GM18526 (cell line): Measurements from ENCODE around the gene INSR.

Source experiments
- POLR2A ChIP-seq: IDR thresholded peaks from 3 replicates; pipeline ENCODE4 v1.6.1; 2011; ENCODE audit not compliant: insufficient read length; ENCODE audit errors: extremely low read depth

INSR gene

DNA sequence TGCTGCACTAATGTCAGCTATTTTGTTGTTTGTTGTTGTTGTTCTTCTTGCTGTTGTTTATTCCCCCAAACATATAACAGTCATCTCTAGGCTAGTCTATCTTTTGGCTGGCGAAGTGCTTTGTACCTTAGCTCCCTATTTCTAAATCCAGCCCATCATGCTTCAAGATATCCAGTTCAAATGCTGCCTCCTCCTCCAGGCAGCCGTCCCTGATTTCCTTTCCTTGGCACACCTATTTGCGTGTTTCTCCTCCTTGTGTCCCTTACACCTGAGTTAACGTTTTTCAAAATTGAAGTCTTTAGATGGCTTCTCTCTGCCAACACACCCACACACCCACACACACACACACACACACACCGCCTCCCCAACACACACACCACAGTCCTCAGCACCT, 25.5 kb downstream of the INSR start:
- TF ChIP-seq POLR2A, result no peak

DNA sequence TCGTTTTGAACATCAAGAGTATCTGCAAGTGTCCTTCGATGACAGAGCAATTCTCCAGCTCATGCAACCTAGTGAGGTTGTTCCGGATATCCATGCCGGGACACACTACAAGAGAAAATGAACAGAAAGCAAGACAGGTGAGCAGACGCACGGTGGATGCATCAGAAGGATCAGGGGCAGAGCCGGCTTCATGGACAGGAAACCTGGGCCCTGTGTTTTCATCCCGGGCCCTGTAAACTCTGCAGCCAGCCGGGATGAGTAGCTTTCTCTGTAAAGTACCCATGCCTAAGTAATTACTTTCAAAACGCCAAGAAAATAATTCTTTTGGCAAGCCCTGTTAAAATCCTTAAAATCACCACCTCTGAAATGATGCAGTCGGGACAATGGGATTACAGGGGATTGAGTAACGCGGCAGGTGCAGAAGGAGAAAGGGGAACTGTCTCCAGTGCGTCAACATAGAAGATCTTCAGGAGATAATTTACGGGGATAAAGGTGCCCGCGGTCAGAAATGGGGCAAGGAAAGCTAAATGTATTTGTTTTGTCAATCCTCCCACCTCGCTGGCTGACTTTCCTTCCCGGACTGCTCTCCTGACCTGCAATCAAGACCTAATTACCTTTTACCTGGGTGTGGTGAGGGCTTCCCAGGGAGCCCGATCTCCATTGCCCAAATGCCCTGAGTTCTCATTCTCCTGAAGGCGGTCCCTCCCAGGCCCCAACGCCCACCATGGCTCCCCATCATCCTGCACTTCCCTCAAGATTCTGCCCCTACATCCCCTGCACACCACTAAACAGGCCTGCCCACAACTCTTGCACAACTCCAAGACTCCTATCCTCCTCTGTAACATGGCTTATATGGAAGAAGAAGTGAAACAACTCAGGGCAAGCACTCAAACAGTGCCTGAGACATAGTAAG, 26.2 kb downstream of the INSR start:
- no peak for TF ChIP-seq POLR2A

DNA sequence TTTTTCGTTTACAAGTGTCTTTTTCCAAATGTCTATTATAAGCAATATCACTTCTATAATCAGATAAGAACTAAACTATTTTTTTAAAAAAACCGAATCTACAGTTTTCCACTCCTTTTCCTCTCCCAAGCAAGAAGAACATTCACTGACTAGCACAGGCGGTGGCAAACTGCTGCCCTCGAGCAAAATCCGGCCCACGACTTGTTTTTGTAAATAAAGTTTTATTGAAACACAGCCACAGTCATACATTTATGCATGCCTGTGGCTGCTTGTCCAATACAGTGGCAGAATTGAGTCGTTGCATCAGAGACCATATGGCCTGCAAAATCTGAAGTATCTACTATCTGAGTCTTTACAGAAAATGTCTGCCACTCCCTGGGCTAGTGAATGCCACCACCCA, 27.4 kb downstream of the INSR start:
- TF ChIP-seq POLR2A, result no peak

DNA sequence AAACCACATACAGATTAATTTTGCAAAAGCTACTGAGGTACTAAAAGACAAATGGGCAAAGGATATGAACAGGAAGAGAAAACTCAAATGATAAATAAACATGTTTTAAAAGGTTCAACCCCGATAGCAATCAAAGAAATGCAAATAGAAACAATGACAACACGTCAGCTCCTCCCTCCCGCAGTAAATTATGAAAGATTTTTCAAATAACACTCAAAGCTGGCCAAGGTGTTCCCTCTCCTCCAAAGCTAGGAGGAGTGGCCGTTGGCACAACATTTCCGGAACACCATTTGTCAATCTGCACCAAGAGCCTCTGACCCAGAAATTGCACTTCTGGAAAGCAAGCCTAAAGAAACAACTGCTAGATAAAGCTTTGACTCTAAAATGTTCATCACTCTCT, 28.3 kb downstream of the INSR start:
- TF ChIP-seq POLR2A, result no peak

DNA sequence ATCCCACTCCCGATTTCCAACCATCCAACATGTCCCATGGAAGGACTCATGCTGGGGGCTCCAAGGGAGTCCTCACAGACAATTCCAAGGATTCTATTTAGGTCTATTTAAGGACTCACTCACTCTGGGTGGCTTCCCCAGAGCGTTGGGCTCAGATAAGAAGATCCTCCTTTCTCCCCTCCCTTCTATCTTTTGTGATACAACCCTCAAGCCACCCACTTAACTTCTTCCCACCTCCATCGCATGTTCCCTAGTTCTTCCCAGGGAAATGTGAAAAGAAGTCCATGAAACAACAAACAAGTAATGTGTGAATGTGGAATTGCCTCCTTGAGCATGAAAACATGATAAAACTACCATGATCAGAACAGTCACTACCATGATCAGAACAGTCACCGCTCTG, 29.4 kb downstream of the INSR start:
- TF ChIP-seq POLR2A, result no peak

DNA sequence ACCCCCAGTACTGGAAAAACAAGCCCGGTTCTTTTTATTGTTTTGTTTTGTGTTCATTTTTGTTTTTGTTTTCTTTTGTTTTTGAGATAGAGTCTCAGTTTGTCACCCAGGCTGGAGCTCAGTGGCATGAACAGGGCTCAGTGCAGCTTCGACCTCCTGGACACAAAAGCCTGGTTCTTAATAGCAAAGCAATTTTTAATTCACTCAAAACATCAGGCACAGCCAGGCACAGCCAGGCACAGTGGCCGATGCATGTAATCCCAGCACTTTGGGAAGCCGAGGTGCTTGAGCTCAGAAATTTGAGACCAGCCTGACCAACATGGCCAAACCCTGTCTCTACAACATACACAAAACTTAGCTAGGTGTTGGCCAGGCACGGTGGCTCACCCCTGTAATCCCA, 30.7 kb downstream of the INSR start:
- TF ChIP-seq POLR2A, result no peak

DNA sequence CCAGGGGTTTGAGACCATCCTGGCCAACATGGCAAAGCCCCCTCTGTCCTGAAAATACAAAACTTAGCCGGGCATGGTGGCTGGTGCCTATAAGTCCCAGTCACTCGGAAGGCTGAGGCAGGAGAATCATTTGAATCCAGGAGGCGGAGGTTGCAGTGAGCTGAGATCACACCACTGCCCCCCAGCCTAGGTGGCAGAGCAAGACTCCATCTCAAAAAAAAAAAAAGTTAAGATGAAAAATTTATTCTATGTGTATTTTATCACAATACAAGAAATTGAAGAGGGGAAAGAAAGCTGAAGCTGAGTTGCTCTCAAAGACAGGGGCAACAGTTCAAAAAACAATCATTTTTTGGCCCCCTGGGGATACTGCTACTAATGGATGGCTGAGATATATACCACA, 31.1 kb downstream of the INSR start:
- no peak for TF ChIP-seq POLR2A

DNA sequence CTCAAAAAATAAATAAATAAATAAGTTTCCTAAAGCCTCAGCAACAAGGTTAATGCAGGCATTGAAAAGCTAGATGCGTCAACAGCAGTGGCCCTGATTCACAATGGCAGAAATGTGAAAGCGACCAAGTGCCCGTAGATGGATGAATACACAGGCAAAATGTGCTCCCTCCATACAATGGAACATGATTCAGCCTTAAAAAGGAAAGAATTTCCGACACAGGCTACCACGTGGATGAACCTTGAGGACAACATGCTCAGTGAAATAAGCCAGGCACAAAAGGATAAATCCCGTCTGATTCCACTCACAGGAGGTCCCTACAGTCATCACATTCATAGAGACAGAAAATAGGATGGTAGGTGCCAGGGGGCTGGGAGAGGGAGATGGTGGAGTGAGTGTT, 31.7 kb downstream of the INSR start:
- TF ChIP-seq POLR2A, result no peak

DNA sequence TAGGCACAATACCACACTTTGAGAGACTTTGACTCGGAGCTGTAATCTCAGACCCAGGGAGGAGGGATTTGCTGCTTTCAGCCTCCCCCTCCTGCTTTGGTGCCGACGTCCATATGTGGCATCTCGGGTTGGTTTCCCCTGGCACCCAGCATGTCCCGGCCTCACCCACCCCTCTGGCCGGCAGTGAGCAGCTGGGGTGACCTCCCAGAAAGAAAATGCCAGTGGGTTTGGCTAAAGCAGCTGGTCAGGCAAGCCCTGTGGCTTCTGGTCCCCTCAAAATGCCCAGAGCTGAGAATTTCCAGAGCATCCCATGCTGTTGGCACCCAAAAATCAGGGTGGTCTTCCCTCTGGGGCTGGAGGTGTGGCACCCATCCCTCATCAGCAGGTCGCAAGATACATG, 34.1 kb downstream of the INSR start:
- no peak for TF ChIP-seq POLR2A

DNA sequence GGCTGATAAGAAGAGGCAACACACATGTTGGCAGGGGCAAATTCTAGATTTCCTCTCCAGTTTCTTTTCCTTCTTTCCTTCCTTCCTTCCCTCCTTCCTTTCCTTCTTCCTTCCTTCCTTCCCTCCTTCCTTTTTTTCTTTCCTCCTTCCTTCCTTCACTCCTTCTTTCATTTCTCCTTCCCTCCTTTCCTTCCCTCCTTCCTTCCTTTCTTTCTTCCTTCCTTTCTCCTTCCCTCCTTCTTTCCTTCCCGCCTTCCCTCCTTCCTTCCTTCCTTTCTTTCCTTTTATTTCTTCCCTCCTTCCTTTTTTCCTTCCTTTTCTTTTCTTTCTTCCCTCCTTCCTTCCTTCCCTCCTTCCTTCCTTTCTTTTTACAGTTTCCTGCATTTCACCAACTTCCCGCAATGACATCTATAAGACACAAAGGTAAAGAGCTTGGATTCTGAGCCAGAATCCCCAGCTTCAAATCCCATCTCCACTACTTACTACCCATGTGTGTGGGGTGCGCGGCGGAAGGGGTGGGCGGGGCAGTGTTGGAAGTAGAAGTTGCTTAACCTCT, 35.3 kb downstream of the INSR start:
- no peak for TF ChIP-seq POLR2A

DNA sequence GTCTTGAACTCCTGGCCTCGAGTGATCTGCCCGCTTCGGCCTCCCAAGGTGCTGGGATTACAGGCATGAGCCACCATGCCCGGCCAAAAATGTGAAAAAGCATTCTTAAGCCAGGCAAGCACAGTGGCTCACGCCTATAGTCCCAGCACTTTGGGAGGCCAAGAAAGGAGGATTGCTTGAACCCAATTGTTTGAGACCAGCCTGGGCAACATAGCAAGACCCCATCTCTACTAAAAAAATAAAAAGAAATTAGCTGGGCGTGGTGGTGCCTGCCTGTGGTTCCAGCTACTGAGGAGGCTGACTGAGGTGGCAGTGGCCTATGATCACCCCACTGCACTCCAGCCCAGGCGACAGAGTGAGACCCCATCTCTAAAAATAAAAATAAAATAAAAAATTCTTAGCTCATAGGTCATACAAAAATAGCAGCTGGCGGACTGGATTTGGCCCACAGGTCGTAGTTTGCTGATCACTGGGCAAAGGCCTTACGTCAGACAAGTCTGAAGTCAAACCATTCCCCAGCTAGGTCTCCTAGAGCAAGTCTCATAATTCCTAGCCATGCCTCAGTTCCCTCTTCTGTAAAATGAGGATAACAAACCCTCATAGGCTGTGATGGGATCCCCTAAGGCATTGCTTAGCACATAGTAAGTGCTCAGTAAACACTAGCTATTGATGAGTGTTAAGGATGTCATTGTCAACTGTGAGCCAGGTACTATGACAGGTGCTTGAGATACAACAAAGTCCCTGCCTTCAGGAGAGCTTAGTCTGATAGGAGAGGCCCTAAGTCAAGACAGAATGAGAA, 36.0 kb downstream of the INSR start:
- TF ChIP-seq POLR2A, result no peak

DNA sequence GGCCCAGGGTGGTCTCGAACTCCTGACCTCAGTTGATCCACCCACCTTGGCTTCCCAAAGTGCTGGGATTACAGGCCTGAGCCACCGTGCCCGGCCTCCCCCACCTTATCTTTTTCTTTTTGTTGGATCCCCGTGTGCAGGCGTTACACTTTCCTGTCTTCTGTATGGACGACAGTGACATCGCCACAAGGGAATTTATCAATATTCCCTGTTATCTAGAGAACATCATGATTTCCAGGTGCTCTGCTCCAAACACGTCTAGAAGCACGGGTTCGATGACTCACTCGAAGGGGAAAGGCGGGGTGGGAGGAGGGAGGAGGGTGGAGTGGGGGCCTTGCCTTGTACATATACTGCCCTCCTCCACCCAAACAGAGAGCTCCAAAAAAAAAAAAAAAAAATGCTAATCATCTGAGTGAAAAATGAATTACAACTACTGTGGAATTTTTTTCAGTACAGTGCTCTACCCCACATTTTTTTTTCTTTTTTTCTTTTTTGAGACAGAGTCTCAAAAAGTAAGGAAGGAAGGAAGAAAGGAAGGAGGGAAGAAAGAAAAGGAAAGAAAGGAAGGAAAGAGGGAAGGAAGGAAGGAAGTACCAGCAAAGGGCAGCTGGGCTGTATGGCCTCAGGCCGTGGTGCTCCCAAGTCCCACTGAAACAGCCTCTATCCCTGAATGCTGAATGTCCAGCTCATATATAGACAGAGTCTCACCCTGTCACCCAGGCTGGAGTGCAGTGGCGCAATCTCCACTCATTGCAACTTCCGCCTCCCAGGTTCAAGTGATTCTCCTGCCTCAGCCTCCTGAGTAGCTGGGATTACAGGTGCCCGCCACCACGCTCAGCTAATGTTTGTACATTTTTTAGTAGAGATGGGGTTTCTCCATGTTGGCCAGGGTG, 36.8 kb downstream of the INSR start:
- no peak for TF ChIP-seq POLR2A

DNA sequence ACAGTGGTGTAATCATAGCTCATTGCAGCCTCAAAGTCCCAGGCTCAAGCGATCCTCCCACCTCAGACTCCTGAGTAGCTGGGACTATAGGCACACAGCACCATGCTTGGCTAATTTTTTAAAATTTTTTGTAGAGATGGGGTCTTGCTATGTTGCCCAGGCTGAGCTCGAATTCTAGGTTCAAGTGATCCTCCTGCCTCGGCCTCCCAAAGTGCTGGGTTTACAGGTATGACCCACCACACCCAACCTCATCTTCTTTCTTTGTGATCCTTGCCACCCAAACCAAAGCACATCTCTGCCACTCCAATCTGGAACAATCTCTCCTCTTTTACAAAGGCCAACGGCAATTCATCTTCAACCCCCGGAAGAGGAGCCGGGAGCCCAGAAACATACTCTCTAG, 38.6 kb downstream of the INSR start:
- TF ChIP-seq POLR2A, result no peak

DNA sequence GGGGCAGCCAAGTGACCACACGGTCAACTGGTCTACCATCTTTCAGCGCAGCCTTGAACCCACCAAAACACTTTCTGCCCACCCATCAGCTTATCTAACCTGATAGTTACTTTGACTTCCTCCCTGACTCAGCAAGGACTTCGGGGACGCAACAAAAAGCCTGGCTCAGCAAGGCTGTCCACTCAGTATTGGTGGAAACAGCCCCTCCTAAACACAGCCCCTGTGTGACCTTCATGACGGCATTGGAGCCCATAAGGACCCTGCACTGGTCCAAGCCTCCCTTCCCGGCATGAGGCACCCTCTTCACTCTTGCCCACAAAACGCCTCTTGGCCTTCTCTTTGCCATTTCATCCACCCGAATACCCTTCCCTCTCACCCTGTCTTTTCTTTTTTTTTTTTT, 39.1 kb downstream of the INSR start:
- TF ChIP-seq POLR2A, result no peak

DNA sequence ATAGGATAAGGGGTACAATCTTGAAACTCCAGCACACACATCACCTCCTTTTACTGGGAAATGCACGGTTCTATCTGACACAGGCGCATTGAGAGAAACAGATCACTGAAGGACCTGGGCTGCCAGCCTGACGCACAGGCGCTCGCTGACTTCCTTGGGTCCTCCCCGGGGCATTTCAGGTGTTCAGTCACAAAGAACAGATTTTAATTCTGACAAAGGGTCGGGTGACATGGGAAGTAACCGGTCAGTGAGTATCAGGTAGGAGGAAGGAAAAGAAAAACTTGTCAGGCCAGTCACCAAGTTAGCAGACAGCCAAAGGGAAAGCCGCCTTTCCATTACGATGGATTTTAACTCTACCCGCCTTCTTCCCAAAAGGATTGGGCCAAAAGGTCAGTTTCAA, 39.6 kb downstream of the INSR start:
- no peak for TF ChIP-seq POLR2A
